Stimulated activated memory B cell treated with anti-CD40 and anti-IgM and Interleukin-4, amounts not matched to agents 10 μg/mL and 1 μg/mL and 100 μg/mL, for 72 hours (primary cell): ENCODE data around the gene SMIM5.
A peak's percentile ranks its signal among the peaks of the same experiment; 100 is the strongest.

ENCODE experiments used
- ATAC-seq: fragments of 150-1000 bp; cut with Tn5 transposase; 2 replicates; pipeline ENCODE4 v1.10.0; 2021
- H3K27ac Mint-ChIP-seq: one replicate; pipeline ENCODE4 v1.8.0; 2022; ENCODE audit warnings: mild to moderate bottlenecking, mixed read lengths
- H3K27me3 Mint-ChIP-seq: one replicate; pipeline ENCODE4 v1.8.0; 2022; ENCODE audit warnings: mixed read lengths
- H3K36me3 Mint-ChIP-seq: one replicate; pipeline ENCODE4 v1.8.0; 2022; ENCODE audit warnings: mixed read lengths
- H3K4me1 Mint-ChIP-seq: one replicate; pipeline ENCODE4 v1.8.0; 2022; ENCODE audit warnings: mixed read lengths
- H3K4me3 Mint-ChIP-seq: one replicate; pipeline ENCODE4 v1.8.0; 2022; ENCODE audit warnings: mild to moderate bottlenecking, moderate library complexity, mixed read lengths
- H3K9me3 Mint-ChIP-seq: one replicate; pipeline ENCODE4 v1.8.0; 2022; ENCODE audit warnings: mixed read lengths

The SMIM5 gene

DNA sequence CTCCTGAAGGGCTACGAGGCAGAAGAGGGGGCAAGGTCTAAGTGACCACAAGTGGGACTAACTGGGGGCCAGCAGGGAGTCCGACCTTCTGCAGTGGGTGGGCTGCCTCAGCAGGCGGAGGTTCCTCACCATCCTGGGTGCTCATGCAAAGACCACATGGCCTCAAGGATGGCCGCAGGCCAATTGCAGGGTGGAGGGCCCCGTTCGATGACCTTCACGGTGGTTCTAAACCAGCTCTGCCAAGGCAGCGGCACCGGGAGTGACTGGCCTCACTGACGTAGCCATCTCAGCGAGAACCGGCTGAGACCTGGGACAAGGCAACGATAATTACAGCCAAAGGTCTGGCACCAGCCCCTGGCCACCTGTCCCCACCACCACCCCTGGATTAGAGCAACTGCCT is 5.7 kb downstream of the SMIM5 start:
- Mint-ChIP-seq H3K4me3 (no peak overlapping the region), H3K9me3 (no peaks in the 10 kb centered on the region), H3K4me1 (peaks cover 7% of the 10 kb centered on the region), H3K36me3 (peaks cover 11% of the 10 kb centered on the region), H3K27ac (no peak overlapping the region), H3K27me3 (no peaks in the 10 kb centered on the region)
- no peak for ATAC-seq

DNA sequence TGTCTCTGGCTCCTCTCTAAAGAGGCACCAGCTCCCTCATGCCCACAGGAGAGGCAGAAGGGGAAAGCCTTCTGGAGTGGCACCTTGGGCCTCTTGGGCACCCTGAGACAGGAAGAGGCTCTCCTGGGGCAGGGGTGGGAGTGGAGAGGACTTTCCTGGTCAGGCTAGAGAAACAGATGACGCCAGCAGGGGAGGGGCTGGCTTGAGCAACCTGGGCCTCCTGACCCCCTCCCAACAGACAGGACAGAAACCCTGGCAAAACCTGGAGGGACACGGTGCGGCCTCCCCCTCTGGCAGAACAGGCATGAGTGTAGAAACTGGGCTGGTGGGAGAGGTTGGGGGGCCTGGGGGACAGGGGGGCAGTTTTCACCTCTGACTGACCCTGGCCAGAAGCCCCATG is 6.1 kb downstream of the SMIM5 start:
- peaks cover 3% of the 10 kb centered on the region for H3K4me1 Mint-ChIP-seq
- H3K4me3 Mint-ChIP-seq, result no peak overlapping the region
- H3K27ac Mint-ChIP-seq, result no peak overlapping the region
- H3K36me3 Mint-ChIP-seq, result peaks cover 13% of the 10 kb centered on the region
- no peaks in the 10 kb centered on the region for H3K27me3 Mint-ChIP-seq
- no peak for ATAC-seq
- no peaks in the 10 kb centered on the region for H3K9me3 Mint-ChIP-seq

DNA sequence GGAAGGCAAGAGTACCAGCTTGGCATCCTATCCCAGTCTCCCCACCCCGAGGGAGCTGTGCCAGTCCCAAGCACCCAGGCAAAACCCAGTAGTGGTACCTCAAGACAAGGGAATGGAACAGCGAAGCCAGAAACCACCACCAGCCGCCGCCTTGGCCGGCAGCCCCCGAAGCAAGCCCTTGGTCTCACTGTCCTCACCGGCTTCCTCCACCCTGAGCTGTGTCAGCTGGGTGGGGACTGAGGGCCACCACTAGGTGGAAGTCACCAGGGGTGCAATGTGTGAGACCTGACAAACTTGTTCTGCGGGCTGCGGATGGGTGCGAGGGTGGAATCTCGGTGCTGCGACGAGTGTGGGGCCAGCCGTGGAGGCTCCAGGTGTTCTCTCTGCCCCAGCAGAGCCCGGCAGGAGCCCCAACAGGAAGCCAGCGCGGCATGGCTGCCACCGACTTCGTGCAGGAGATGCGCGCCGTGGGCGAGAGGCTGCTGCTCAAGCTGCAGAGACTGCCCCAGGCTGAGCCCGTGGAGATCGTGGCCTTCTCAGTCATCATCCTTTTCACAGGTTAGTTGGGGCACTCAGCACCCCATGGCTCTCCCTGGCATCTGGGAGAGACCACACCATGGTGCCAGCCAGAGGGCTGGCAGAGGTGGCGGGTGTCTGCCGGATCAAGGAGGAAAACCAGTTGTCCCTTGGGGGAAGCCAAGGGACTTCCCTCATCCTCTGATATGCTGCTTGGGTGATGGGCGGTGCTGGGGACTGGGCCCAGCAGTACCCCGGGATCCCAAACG is 6.7 kb downstream of the SMIM5 start:
- H3K4me3 Mint-ChIP-seq, result no peak overlapping the region

DNA sequence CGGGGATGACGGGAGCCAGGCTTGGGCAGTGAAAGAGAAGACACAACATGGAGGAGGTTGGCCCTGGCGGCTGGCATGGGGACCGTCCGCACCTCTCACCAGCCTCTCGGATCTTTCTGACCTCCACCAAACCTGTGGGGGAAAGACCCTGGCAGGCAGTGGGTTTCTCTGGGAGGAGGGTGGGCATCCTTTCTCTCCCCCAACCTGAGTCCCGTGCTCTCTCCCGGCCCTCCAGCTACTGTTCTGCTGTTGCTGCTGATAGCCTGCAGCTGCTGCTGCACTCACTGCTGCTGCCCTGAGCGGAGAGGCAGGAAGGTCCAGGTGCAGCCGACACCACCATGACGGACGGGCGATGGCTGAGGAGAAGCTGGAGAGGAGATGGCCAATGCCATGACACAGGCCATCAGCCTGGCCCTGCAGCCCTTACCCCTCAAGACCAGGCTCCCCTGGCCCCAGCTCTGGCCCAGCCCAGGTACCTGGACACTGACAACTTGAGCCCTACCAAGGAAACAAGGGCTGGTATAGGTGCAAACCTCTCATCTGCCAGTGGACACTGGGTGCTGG is 7.4 kb downstream of the SMIM5 start:
- H3K9me3 Mint-ChIP-seq, result no peaks in the 10 kb centered on the region
- no peaks in the 10 kb centered on the region for H3K27me3 Mint-ChIP-seq

More for the DNA sequence above, 6.7 kb downstream of the SMIM5 start:
- Mint-ChIP-seq H3K36me3 (peaks cover 13% of the 10 kb centered on the region), H3K27me3 (no peaks in the 10 kb centered on the region), H3K27ac (no peak overlapping the region), H3K9me3 (no peaks in the 10 kb centered on the region), H3K4me1 (no peaks in the 10 kb centered on the region)
- ATAC-seq, result no peak

DNA sequence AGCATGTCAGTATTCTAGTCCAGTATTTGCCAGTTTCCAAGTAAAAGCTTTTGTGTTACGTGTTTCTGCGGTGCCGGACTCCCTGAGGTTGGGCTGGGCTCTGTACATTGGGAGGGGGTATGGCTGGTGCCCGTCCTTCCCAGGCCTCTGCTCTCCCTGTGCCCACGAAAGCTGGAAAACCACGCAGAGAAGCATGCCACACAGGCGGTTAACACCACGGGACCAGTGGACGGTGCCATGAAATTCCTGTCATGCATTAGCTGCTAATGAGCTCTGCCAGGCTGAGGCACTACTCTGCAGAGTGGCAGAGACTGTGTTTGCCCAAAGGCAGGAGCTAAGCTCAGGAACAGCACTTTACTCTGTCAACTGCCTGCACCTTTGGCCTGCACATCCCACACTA is 8.1 kb downstream of the SMIM5 start:
- H3K36me3 Mint-ChIP-seq, result peaks cover 8% of the 10 kb centered on the region
- H3K4me1 Mint-ChIP-seq, result peaks cover 8% of the 10 kb centered on the region
- H3K27me3 Mint-ChIP-seq, result no peaks in the 10 kb centered on the region
- no peaks in the 10 kb centered on the region for H3K9me3 Mint-ChIP-seq
- ATAC-seq, result no peak
- no peak overlapping the region for H3K27ac Mint-ChIP-seq
- no peak overlapping the region for H3K4me3 Mint-ChIP-seq

More for the DNA sequence above, 7.4 kb downstream of the SMIM5 start:
- Mint-ChIP-seq H3K4me3 (no peak overlapping the region), H3K27ac (no peak overlapping the region), H3K36me3 (peaks cover 13% of the 10 kb centered on the region), H3K4me1 (peaks cover under 1% of the 10 kb centered on the region)
- no peak for ATAC-seq

DNA sequence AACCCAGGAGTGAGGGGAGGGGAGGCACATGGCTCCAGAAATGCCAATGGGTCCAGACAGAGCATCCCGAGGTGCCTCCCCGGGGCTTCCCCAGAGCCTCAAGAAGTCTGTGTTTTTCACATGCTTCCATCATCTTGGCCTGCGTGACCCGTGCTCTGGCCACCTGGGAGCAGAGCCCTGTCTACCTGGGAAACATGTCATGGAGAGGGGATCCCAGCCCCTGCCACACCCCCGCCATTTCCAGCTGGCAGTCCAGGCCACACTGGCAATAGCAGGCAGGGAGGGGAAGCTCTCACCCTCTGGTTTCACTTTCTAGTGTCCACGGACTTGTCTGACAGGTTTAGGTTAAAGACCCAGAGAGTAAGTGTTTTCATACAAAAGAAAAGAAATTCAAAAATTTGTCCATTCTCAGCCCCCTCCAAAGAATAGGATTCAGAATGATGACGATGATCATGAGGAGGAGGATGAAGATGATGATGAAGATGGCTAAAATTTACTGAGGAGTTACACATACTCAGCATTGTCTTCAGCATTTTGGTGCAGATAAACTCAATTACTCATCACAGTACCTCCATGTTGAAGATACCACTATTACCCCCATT is 9.0 kb downstream of the SMIM5 start:
- Mint-ChIP-seq H3K4me3 (no peak overlapping the region), H3K36me3 (peaks cover 8% of the 10 kb centered on the region), H3K4me1 (peaks cover 13% of the 10 kb centered on the region), H3K27me3 (no peaks in the 10 kb centered on the region), H3K27ac (no peak overlapping the region), H3K9me3 (no peaks in the 10 kb centered on the region)
- ATAC-seq, result no peak

DNA sequence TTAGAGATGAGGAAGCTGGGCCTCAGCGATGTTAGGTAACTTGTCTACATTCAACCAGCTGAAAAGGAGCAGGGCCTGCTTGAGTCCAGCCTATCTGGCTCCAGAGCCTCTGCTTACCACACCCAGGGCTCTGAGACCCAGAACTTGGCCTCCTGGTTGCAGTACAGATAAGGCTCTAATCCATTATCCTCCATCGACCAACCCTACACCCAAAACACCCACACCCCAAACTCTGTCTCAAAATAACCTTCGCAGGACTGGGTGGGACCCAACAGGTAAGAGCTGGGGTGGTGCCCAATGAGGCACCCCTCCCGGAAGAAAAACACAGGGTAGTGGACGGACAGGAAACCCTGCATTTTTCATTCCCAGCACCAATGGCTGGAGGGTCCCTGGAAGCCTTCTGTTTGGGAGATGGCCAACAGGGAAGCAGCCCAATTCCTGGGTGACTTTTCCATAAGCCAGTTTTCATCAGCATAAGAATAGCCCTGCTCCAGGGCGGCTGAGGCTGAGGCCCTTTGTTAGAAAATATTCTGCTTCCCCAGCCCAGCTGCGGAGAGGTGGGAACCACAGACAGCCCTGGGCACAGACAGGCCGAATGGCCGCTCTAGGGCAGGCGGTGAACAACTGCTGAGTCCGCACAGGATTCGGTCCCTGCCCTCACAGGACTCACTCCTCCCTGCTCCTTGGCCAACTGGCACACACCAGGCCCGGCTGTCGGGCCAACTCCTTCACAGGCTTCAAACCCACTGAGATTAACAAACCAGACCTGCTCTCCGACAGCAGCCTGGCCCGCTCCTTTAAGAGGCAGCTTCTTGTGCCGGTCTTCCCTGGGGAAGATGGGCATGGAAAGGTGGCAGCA is 9.8 kb downstream of the SMIM5 start:
- Mint-ChIP-seq H3K9me3 (no peaks in the 10 kb centered on the region), H3K36me3 (peaks cover 15% of the 10 kb centered on the region), H3K27ac (no peak overlapping the region), H3K4me1 (peaks cover 13% of the 10 kb centered on the region), H3K27me3 (no peaks in the 10 kb centered on the region), H3K4me3 (no peak overlapping the region)
- no peak for ATAC-seq

DNA sequence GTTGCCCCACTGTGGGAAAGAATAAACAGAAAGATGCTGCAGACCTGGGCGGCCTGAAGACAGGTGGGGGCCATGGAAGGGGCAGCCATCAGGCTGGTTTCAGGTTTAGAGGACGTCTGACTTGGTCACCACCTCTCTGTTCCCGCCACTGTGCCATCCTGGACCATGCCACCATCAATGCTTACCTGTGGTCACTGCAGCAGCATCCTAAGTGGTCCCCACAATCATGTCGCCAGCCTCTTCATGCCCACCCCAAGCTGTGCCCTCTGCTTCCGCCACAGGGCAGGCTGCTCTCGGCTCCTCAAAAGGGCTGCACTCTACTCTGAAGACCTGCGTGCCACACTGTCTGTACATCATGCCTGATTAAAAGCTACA is 10.4 kb downstream of the SMIM5 start:
- no peaks in the 10 kb centered on the region for H3K9me3 Mint-ChIP-seq
- no peak overlapping the region for H3K27ac Mint-ChIP-seq
- no peak overlapping the region for H3K4me3 Mint-ChIP-seq
- no peak for ATAC-seq
- H3K4me1 Mint-ChIP-seq, result peaks cover 13% of the 10 kb centered on the region
- H3K36me3 Mint-ChIP-seq, result peaks cover 21% of the 10 kb centered on the region
- no peaks in the 10 kb centered on the region for H3K27me3 Mint-ChIP-seq

DNA sequence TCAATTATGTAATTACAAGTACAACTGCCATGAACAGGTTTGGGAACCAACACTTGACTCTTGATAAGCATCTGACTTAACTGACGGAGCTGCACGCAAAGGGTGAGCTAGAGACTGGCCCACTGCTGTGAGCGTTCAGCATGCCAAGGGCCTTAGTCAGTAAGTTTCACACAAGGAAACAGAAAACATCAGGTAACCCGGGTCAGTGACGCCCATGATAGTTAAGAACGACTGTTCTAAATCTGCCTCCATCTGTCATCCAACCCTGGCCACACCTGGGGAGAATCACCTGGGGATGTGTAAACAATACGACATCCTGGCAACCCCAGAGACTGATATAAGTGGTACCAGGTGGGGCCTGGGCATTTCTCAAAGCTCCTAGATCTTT is 12.3 kb downstream of the SMIM5 start:
- ATAC-seq, result no peak
- no peaks in the 10 kb centered on the region for H3K9me3 Mint-ChIP-seq
- H3K4me3 Mint-ChIP-seq, result no peak overlapping the region
- H3K27ac Mint-ChIP-seq, result peak overlapping the region; percentile 81
- no peaks in the 10 kb centered on the region for H3K27me3 Mint-ChIP-seq
- peaks cover 13% of the 10 kb centered on the region for H3K4me1 Mint-ChIP-seq
- H3K36me3 Mint-ChIP-seq, result peaks cover 38% of the 10 kb centered on the region

DNA sequence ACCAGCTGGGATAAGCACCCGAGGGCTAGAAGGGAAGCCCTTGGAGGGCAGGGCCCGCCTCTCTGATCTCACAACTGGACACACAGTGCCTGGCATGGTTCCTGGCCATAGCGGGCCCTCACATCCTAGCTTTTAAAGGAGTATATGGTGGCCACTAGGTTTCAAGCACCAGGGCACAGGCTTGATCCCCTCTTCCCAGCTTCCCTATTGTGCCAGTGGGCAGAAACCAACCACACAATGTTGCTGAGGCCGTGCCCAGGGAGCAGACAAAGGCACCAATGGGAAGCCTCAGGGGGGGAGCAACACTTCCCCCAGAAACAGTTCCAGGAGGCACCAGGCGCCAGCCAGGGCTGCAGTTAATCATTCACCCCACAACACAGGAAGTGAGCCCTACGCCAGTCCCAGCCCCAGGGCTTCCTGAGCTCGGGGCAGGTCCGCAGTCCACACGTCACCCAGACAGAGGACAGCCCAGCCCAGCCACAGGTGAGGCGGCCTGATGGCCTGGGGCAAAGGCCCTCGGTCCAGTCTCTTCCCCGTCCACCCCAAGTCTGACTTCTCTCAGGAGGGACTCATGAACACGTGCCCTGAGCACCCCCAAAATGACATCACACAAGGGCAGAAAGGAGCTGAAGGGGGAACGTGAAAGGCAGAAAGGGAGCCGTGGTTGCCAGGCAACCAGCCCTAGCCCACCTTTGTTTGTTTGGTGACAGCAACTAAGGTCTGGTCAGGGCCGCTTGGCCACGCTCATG is 12.8 kb downstream of the SMIM5 start:
- peaks cover 13% of the 10 kb centered on the region for H3K4me1 Mint-ChIP-seq
- H3K4me3 Mint-ChIP-seq, result no peak overlapping the region
- H3K27ac Mint-ChIP-seq, result peak overlapping the region; percentile 81
- peaks cover 44% of the 10 kb centered on the region for H3K36me3 Mint-ChIP-seq
- no peaks in the 10 kb centered on the region for H3K27me3 Mint-ChIP-seq
- ATAC-seq, result peak; percentile 91
- no peaks in the 10 kb centered on the region for H3K9me3 Mint-ChIP-seq

DNA sequence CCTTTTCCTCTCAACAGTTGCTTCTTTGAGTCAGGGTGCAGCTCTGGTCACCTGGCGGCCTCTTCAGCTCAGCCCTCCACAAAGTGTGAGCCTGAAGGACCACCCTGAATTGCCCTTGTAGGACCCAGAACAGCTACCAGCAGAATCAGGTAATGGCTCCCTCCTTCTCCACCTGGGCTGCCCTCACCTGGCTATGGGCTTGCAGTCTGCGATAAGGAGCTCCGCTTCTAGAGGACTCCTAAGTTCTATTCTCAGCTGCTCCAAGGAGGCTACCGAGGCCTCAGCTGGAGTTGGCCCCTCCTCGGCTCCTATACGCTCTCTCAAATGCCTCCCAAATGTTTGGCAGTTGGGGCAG is 13.4 kb downstream of the SMIM5 start:
- Mint-ChIP-seq H3K4me1 (peaks cover 13% of the 10 kb centered on the region), H3K4me3 (no peak overlapping the region), H3K9me3 (no peaks in the 10 kb centered on the region), H3K36me3 (peaks cover 49% of the 10 kb centered on the region), H3K27me3 (no peaks in the 10 kb centered on the region), H3K27ac (peak overlapping the region; percentile 81)
- no peak for ATAC-seq

DNA sequence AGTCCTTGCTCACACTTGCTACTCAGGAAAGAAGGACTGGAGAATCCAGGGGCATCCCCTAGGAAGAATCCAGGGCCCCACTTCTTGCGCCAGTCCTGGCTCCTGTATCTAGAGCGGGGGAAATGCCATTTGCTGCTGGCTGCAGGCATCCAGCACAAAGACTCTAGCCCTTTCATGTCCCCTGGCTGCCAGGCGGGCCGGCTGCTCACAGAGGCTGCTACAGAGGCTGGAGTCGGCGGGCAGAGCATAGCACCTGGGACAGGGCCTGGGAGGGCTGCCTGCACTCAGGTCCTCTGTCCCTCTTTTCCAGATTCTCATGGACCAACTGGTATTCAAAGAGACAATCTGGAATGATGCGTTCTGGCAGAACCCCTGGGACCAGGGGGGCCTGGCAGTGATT is 13.8 kb downstream of the SMIM5 start:
- Mint-ChIP-seq H3K36me3 (peaks cover 50% of the 10 kb centered on the region), H3K9me3 (no peaks in the 10 kb centered on the region), H3K4me3 (no peak overlapping the region), H3K4me1 (peaks cover 13% of the 10 kb centered on the region), H3K27me3 (no peaks in the 10 kb centered on the region), H3K27ac (peak overlapping the region; percentile 81)
- no peak for ATAC-seq

DNA sequence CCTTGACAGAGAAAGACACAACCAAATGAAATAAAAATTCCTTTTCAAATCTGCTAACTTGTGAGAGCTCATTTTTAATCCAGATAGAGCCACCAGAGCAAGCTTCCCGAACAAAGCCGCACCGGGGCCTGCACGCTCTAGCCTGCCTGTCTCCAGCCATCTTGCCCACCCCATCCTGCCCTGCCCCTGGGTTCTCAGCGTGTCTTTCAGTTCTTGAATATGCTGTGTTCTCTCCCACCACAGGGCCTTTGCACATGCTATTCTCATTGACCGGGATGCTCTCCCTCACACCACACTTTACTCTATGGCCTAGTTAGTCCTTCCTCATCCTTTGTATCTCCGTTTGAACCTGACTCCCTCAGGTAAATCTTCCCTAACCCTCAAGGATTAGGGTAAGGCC is 14.7 kb downstream of the SMIM5 start:
- Mint-ChIP-seq H3K9me3 (no peaks in the 10 kb centered on the region), H3K4me3 (no peak overlapping the region), H3K27me3 (no peaks in the 10 kb centered on the region), H3K27ac (no peak overlapping the region), H3K36me3 (peaks cover 54% of the 10 kb centered on the region), H3K4me1 (peaks cover 18% of the 10 kb centered on the region)
- ATAC-seq, result no peak

DNA sequence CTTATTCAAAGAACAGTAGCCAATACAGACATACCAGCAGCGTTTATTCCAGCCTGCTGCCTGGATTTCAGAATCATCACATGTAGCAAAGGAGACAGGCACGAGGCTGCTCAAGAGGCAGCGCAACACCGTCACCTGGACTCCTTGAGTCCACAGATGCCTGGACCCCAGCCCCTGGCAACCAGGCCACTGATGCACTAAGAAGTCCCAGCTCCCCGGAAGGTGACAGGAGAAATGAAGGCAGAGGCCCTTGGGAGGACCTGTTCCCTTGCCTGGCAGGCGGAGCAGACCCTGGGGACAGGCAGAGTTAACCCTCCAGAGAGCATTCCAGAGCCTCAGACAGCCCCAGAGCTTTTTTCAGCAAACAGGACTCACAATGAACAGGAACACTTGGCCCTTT is 16.5 kb downstream of the SMIM5 start:
- H3K9me3 Mint-ChIP-seq, result no peaks in the 10 kb centered on the region
- H3K27me3 Mint-ChIP-seq, result no peaks in the 10 kb centered on the region
- ATAC-seq, result no peak
- H3K27ac Mint-ChIP-seq, result no peak overlapping the region
- H3K4me1 Mint-ChIP-seq, result peaks cover 25% of the 10 kb centered on the region
- peaks cover 58% of the 10 kb centered on the region for H3K36me3 Mint-ChIP-seq
- H3K4me3 Mint-ChIP-seq, result no peak overlapping the region

DNA sequence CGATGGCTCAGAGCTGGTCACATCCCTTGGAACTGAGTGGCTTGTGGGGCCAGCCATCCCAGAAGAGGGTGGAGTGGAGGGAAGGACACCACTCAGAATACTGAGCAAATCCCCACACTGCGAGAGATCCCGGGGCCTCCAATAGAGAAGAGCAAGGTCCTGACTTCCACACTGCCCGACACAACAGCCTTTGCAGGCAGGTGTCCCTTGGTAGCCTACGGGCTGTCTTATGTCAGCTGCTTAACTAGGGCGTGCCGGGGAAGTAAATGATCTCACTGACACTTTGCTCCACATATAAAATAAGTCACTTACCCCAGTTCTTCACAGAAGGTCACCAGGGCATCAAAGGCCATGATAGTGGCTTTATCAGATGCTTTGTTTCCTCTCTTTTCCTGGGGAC is 17.6 kb downstream of the SMIM5 start:
- no peak for ATAC-seq
- Mint-ChIP-seq H3K27ac (no peak overlapping the region), H3K4me3 (no peak overlapping the region), H3K27me3 (no peaks in the 10 kb centered on the region), H3K36me3 (peaks cover 58% of the 10 kb centered on the region), H3K9me3 (no peaks in the 10 kb centered on the region), H3K4me1 (peaks cover 22% of the 10 kb centered on the region)
